ENCODE data around the gene RBMS1.

DNA sequence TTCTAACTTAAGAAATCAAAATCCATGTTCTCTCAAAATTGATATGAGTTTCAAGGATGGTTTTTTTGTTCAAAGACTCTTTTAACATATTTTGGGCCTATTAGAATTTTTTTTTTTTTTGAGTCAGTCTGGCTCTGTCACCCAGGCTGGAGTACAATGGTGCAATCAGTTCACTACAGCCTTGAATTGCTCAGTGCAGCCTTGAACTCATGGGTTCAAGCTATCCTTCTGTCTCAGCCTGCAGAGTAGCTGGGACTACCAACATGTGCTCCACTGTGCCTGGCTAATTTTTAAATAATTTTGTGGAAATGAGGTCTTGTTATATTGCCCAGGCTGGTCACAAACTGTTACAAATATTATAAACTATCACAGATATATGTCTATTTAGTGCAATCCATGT is 40.6 kb upstream of the RBMS1 start:
- TF ChIP-seq, protein P1, sequence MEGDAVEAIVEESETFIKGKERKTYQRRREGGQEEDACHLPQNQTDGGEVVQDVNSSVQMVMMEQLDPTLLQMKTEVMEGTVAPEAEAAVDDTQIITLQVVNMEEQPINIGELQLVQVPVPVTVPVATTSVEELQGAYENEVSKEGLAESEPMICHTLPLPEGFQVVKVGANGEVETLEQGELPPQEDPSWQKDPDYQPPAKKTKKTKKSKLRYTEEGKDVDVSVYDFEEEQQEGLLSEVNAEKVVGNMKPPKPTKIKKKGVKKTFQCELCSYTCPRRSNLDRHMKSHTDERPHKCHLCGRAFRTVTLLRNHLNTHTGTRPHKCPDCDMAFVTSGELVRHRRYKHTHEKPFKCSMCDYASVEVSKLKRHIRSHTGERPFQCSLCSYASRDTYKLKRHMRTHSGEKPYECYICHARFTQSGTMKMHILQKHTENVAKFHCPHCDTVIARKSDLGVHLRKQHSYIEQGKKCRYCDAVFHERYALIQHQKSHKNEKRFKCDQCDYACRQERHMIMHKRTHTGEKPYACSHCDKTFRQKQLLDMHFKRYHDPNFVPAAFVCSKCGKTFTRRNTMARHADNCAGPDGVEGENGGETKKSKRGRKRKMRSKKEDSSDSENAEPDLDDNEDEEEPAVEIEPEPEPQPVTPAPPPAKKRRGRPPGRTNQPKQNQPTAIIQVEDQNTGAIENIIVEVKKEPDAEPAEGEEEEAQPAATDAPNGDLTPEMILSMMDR (IDR thresholded peaks at IDR 0.05) = no peak
- no peak for TF ChIP-seq POLR2A (IDR thresholded peaks at IDR 0.05)

Data from tibial nerve (tissue), 3 donors.